NCI-H2196 treated with DMSO at 0.1 percent for 48 hours (cell line): ENCODE data around the gene COLEC12.
"Not testable (repeated sequence)": the region's sequence is repeated elsewhere in the genome, so short reads cannot be mapped to it uniquely, and the experiment has no call there.

Experiments used
- DNase-seq: peaks from one replicate; lab custom pipeline; 2025; ENCODE audit not compliant: unreplicated experiment; lab: John Stamatoyannopoulos, UW

COLEC12 gene

GRCh38 chr18:415617-416612 is 84.6 kb downstream of the COLEC12 start:
- DNase-seq = no peak

GRCh38 chr18:415047-415446 is 85.5 kb downstream of the COLEC12 start:
- no peak for DNase-seq

GRCh38 chr18:413233-413632 is 87.3 kb downstream of the COLEC12 start:
- DNase-seq = no peak

- DNase-seq = no peak
These were observed 90.5 kb downstream of the COLEC12 start for GRCh38 chr18:410047-410455.

GRCh38 chr18:408367-408766 is 92.1 kb downstream of the COLEC12 start:
- DNase-seq = no peak

- no peak for DNase-seq
These were observed 92.8 kb downstream of the COLEC12 start for GRCh38 chr18:407626-408224.

- no peak for DNase-seq
These were observed 93.3 kb downstream of the COLEC12 start for GRCh38 chr18:407191-407590.

- no peak for DNase-seq
These were observed 93.8 kb downstream of the COLEC12 start for GRCh38 chr18:406677-407076.

- not testable (repeated sequence) for DNase-seq
These were observed 95.5 kb downstream of the COLEC12 start for GRCh38 chr18:405006-405405.

- DNase-seq = no peak
These were observed 96.4 kb downstream of the COLEC12 start for GRCh38 chr18:404061-404636.

- DNase-seq = no peak
These were observed 98.4 kb downstream of the COLEC12 start for GRCh38 chr18:402129-402528.

- DNase-seq = no peak
These were observed 100.0 kb downstream of the COLEC12 start for GRCh38 chr18:400456-400855.

- DNase-seq = no peak
These were observed 100.8 kb downstream of the COLEC12 start for GRCh38 chr18:399631-400135.

- DNase-seq = no peak
These were observed 101.4 kb downstream of the COLEC12 start for GRCh38 chr18:398935-399630.

GRCh38 chr18:396556-396955 is 103.9 kb downstream of the COLEC12 start:
- no peak for DNase-seq

GRCh38 chr18:396251-396555 is 104.3 kb downstream of the COLEC12 start:
- DNase-seq = no peak

GRCh38 chr18:395456-396250 is 104.8 kb downstream of the COLEC12 start:
- no peak for DNase-seq

- no peak for DNase-seq
These were observed 105.5 kb downstream of the COLEC12 start for GRCh38 chr18:394987-395362.

GRCh38 chr18:394262-394986 is 106.1 kb downstream of the COLEC12 start:
- DNase-seq = no peak

GRCh38 chr18:393574-393957 is 106.9 kb downstream of the COLEC12 start:
- DNase-seq = no peak
